Ectodermal cell (in vitro differentiated cells): Measurements from ENCODE around the gene SLC29A3.

Experiments
- H3K27ac ChIP-seq: 2 replicates; pipeline ENCODE4 v1.7.0; 2013; ENCODE audit warnings: mild to moderate bottlenecking, low read depth, low read length; ENCODE audit not compliant: insufficient read depth, poor library complexity, severe bottlenecking
- H3K27me3 ChIP-seq: 2 replicates; pipeline ENCODE4 v1.7.0; 2013; ENCODE audit warnings: mild to moderate bottlenecking, low read length; ENCODE audit not compliant: insufficient read depth, control insufficient read depth, poor library complexity, severe bottlenecking
- H3K36me3 ChIP-seq: one replicate; pipeline ENCODE4 v1.7.0; 2013; ENCODE audit warnings: low read length; ENCODE audit not compliant: control insufficient read depth, insufficient read depth
- H3K4me1 ChIP-seq: one replicate; pipeline ENCODE4 v1.7.0; 2013; ENCODE audit warnings: low read length; ENCODE audit not compliant: control insufficient read depth, insufficient read depth
- H3K4me3 ChIP-seq: 2 replicates; pipeline ENCODE4 v1.7.0; 2013; ENCODE audit warnings: low read depth, low read length, control low read depth; ENCODE audit not compliant: insufficient read depth
- H3K9me3 ChIP-seq: 2 replicates; pipeline ENCODE4 v1.7.0; 2013; ENCODE audit warnings: mild to moderate bottlenecking, low read length, moderate library complexity; ENCODE audit not compliant: control insufficient read depth
- WGBS, 2 experiments: methylation state at CpG; one replicate each; pipeline ENCODE4 v1.1.7; 2013; ENCODE audit warnings: missing lambda C conversion rate in 2 of 2; 5-methylcytosine and 5-hydroxymethylcytosine counted together

Gene SLC29A3

GRCh38 chr10:71397296-71398212 is 78.5 kb downstream of the SLC29A3 start:
- Histone ChIP-seq H3K36me3 (no peaks in the 10 kb centered on the region), H3K27ac (no peak overlapping the region), H3K4me3 (peak overlapping the region; percentile 42), H3K4me1 (peaks cover 9% of the 10 kb centered on the region), H3K27me3 (peaks cover 47% of the 10 kb centered on the region), H3K9me3 (no peaks in the 10 kb centered on the region)
- 1% methylated on average over 82 of the region's 82 CpGs for WGBS, 2 experiments

GRCh38 chr10:71398976-71399375 is 79.9 kb downstream of the SLC29A3 start:
- Histone ChIP-seq H3K27ac (no peak overlapping the region), H3K4me1 (peaks cover 9% of the 10 kb centered on the region), H3K27me3 (peaks cover 47% of the 10 kb centered on the region), H3K4me3 (no peak overlapping the region), H3K9me3 (no peaks in the 10 kb centered on the region), H3K36me3 (no peaks in the 10 kb centered on the region)
- WGBS, 2 experiments, result 71 to 76% methylated on average over 4 of the region's 4 CpGs

- Histone ChIP-seq H3K27ac (no peak overlapping the region), H3K4me3 (no peak overlapping the region), H3K36me3 (no peaks in the 10 kb centered on the region), H3K27me3 (peaks cover 47% of the 10 kb centered on the region), H3K9me3 (no peaks in the 10 kb centered on the region), H3K4me1 (peaks cover 13% of the 10 kb centered on the region)
- 90 to 93% methylated on average over 5 of the region's 5 CpGs for WGBS, 2 experiments
These were observed 80.9 kb downstream of the SLC29A3 start for GRCh38 chr10:71399946-71400345.

GRCh38 chr10:71401056-71401455 is 82.0 kb downstream of the SLC29A3 start:
- peaks cover 36% of the 10 kb centered on the region for H3K27me3 ChIP-seq
- no peak overlapping the region for H3K27ac ChIP-seq
- WGBS, 2 experiments, result 94 to 97% methylated on average over 7 of the region's 7 CpGs

GRCh38 chr10:71402005-71402404 is 82.9 kb downstream of the SLC29A3 start:
- H3K4me3 ChIP-seq, result no peak overlapping the region
- H3K27ac ChIP-seq, result no peak overlapping the region
- no peaks in the 10 kb centered on the region for H3K9me3 ChIP-seq
- peaks cover 13% of the 10 kb centered on the region for H3K4me1 ChIP-seq
- WGBS, 2 experiments, result 95 to 98% methylated on average over 7 of the region's 7 CpGs
- no peaks in the 10 kb centered on the region for H3K36me3 ChIP-seq
- peaks cover 33% of the 10 kb centered on the region for H3K27me3 ChIP-seq

More at GRCh38 chr10:71401056-71401455, 82.0 kb downstream of the SLC29A3 start:
- Histone ChIP-seq H3K4me1 (peaks cover 13% of the 10 kb centered on the region), H3K36me3 (no peaks in the 10 kb centered on the region), H3K9me3 (no peaks in the 10 kb centered on the region), H3K4me3 (no peak overlapping the region)

GRCh38 chr10:71404503-71405295 is 85.6 kb downstream of the SLC29A3 start:
- Histone ChIP-seq H3K9me3 (no peaks in the 10 kb centered on the region), H3K27ac (no peak overlapping the region), H3K4me3 (no peak overlapping the region), H3K27me3 (peaks cover 6% of the 10 kb centered on the region), H3K4me1 (peaks cover 13% of the 10 kb centered on the region), H3K36me3 (no peaks in the 10 kb centered on the region)
- 73 to 74% methylated on average over 13 of the region's 13 CpGs for WGBS, 2 experiments

GRCh38 chr10:71406878-71407277 is 87.8 kb downstream of the SLC29A3 start:
- no peaks in the 10 kb centered on the region for H3K36me3 ChIP-seq
- 98% methylated on average over 3 of the region's 3 CpGs for WGBS, 2 experiments
- H3K27me3 ChIP-seq, result no peaks in the 10 kb centered on the region
- H3K27ac ChIP-seq, result no peak overlapping the region
- peaks cover 2% of the 10 kb centered on the region for H3K9me3 ChIP-seq
- H3K4me3 ChIP-seq, result no peak overlapping the region
- H3K4me1 ChIP-seq, result peaks cover 13% of the 10 kb centered on the region

GRCh38 chr10:71408436-71409225 is 89.6 kb downstream of the SLC29A3 start:
- 88 to 89% methylated on average over 9 of the region's 9 CpGs for WGBS, 2 experiments
- Histone ChIP-seq H3K4me3 (no peak overlapping the region), H3K9me3 (peaks cover 2% of the 10 kb centered on the region), H3K27ac (no peak overlapping the region), H3K36me3 (no peaks in the 10 kb centered on the region), H3K27me3 (no peaks in the 10 kb centered on the region), H3K4me1 (peaks cover 13% of the 10 kb centered on the region)

- WGBS, 2 experiments, result 67 to 71% methylated on average over 3 of the region's 3 CpGs
- H3K36me3 ChIP-seq, result no peaks in the 10 kb centered on the region
- H3K27ac ChIP-seq, result no peak overlapping the region
- H3K4me3 ChIP-seq, result no peak overlapping the region
- peaks cover 2% of the 10 kb centered on the region for H3K9me3 ChIP-seq
- no peaks in the 10 kb centered on the region for H3K27me3 ChIP-seq
- peaks cover 12% of the 10 kb centered on the region for H3K4me1 ChIP-seq
These were observed 90.6 kb downstream of the SLC29A3 start for GRCh38 chr10:71409516-71410104.
